ENCODE results near the gene CARNS1. TPM values are rescaled to one million over a fixed set of nuclear protein-coding genes. Genes with fewer than 3 reads are reported as not detected.

Gene CARNS1
- total and polyA plus RNA-seq, 2 of the 13 experiments (the other 11 are each of a cell fraction or from before 2014, with no cell fraction given) = not detected

GRCh38 chr11:67429722-67430121, 14.2 kb downstream of the CARNS1 start (continued):
- TF ChIP-seq GFI1 (CRISPR knock-in tag; IDR thresholded peaks at IDR 0.05; ENCODE audit: borderline replicate concordance) (no peak), ZNF598 (CRISPR knock-in tag; IDR thresholded peaks at IDR 0.05; ENCODE audit: borderline replicate concordance) (no peak), ZNF629 (CRISPR knock-in tag; conservative IDR thresholded peaks at IDR 0.05) (no peak), TFE3 (CRISPR knock-in tag; IDR thresholded peaks at IDR 0.05) (no peak), ZNF33A (CRISPR knock-in tag; IDR thresholded peaks at IDR 0.05; ENCODE audit: borderline replicate concordance) (no peak), HNRNPK (IDR thresholded peaks at IDR 0.05; ENCODE audit: low read depth, low read length, poor library complexity, severe bottlenecking) (no peak), ZSCAN29 (CRISPR knock-in tag; conservative IDR thresholded peaks at IDR 0.05) (no peak), IRX3 (CRISPR knock-in tag; IDR thresholded peaks at IDR 0.05; ENCODE audit: borderline replicate concordance, low read depth) (no peak)

GRCh38 chr11:67431346-67432249, 16.1 kb downstream of the CARNS1 start:
- ATAC-seq = no peak
- intact Hi-C loops (cut with micrococcal nuclease; ENCODE audit: unreplicated experiment) = no loop called here
- H3K27ac ChIP-seq (ENCODE audit: extremely low read length, insufficient read depth, low read length) = no peak overlapping the region
- WGBS (ENCODE audit: low lambda C conversion rate) = 95% methylated on average over 21 of the region's 24 CpGs
- CTCF ChIA-PET (ENCODE audit: low intra/inter-chr PET ratio, low total read pairs) = no interaction called here
- no peak overlapping the region for H2AFZ ChIP-seq (ENCODE audit: low read length)
- H3K4me3 ChIP-seq (replicated peaks in 1 of 3; ENCODE audit: insufficient read depth in 1 of 3, low read depth in 2 of 3, low read length in 3 of 3) = no peak overlapping the region
- H3K9me3 ChIP-seq (ENCODE audit: low read length) = no peaks in the 10 kb centered on the region
- no peak for FAIRE-seq
- BruUV-seq (replicated peaks) = no TSS peak
- no peaks in the 10 kb centered on the region for H4K20me1 ChIP-seq (ENCODE audit: insufficient read depth, low read length)
- TF ChIP-seq ZSCAN9 (CRISPR knock-in tag; IDR thresholded peaks at IDR 0.05; ENCODE audit: borderline replicate concordance) (no peak), ISL2 (CRISPR knock-in tag; IDR thresholded peaks at IDR 0.05) (no peak), RNF2 (conservative IDR thresholded peaks at IDR 0.05; ENCODE audit: low read depth) (no peak), SAP130 (CRISPR knock-in tag; IDR thresholded peaks at IDR 0.05; ENCODE audit: low read depth) (no peak), ZEB1 (IDR thresholded peaks at IDR 0.05; ENCODE audit: insufficient replicate concordance, low read depth) (no peak), RFXANK (CRISPR knock-in tag; IDR thresholded peaks at IDR 0.05) (no peak), ZNF687 (CRISPR knock-in tag; IDR thresholded peaks at IDR 0.05) (no peak), ZNF562 (CRISPR knock-in tag; IDR thresholded peaks at IDR 0.05; ENCODE audit: borderline replicate concordance) (no peak)
- POLR2A ChIA-PET = no interaction called here
- no peaks in the 10 kb centered on the region; a peak in 1 of 5 replicates for H3K27me3 ChIP-seq (ENCODE audit: control insufficient read depth in 1 of 2, insufficient read depth in 2 of 2, low read length in 2 of 2)
- peaks cover 13% of the 10 kb centered on the region for H3K79me2 ChIP-seq (ENCODE audit: insufficient read depth, low read length)
- no peak overlapping the region for H3K4me2 ChIP-seq (ENCODE audit: low read depth, low read length)
- H3K4me1 ChIP-seq (ENCODE audit: insufficient read depth, low read length) = peaks cover 20% of the 10 kb centered on the region
- H3K9ac ChIP-seq (ENCODE audit: insufficient read depth, low read depth, low read length) = no peak overlapping the region
- peaks cover 15 to 28% of the 10 kb centered on the region in 2 experiments; a peak in 4 of 5 replicates for H3K36me3 ChIP-seq (replicated peaks in 1 of 2; ENCODE audit: control insufficient read depth in 1 of 2, insufficient read depth in 2 of 2, low read length in 2 of 2)
- in situ Hi-C loops (cut with HindIII; ENCODE audit: extremely low pct_ligation_motif_present, low pct_unique_long_range_greater_than_20kb) = no loop called here
- no peak for DNase-seq (ENCODE audit: low spot score)
